NCI-H1694 (cell line): ENCODE data around the gene TSGA10.
A peak's percentile ranks its signal among the peaks of the same experiment; 100 is the strongest.
"Not testable (repeated sequence)": the region's sequence is repeated elsewhere in the genome, so short reads cannot be mapped to it uniquely, and the experiment has no call there.

Experiments
- DNase-seq: peaks from one replicate; lab custom pipeline; 2025; lab: John Stamatoyannopoulos, UW

TSGA10 gene

GRCh38 chr2:99154643-99155536 lies at the start of gene TSGA10, which contains the start of gene LIPT1:
TSS of gene TSGA10 (minus strand) at chr2:99154942. CDS start at chr2:99109439, 45,503 bp downstream.
TSS of gene LIPT1 (plus strand) at chr2:99154967. CDS start at chr2:99161958, 6,991 bp downstream.
- DNase-seq: peak; percentile 84

DNA sequence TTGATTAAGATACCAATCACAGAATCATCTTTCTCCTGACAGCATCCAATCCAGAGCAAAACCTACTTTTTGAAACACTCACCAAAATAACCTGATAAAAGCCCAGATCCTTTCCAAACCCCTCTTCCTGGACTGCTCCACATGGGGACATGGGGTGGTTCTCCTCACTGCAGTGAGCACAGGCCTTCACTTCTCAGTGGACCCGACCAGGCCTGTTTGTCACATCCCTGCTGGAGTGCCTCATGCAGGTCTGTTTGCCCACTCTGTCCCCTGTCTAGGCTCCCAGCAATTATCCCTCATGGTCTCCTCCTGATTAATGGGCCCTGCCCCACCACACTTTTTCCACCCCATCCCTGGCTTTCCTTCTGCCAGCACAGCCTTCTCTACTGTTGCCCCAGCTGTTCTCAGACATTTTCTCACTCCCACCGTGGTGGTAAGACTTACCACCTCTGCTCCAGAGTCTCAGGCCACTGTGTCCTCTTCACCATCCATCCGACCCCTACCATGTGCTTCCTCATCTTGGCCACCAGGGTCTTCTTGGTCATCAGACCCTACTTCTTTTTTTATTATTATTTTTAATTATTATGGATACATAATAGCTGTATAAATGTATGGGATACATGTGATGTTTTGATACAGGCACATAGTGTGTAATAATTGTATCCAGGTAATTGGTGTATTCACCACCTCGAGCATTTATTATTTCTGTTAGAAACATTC lies 47.4 kb upstream of the TSGA10 start:
- no peak for DNase-seq

DNA sequence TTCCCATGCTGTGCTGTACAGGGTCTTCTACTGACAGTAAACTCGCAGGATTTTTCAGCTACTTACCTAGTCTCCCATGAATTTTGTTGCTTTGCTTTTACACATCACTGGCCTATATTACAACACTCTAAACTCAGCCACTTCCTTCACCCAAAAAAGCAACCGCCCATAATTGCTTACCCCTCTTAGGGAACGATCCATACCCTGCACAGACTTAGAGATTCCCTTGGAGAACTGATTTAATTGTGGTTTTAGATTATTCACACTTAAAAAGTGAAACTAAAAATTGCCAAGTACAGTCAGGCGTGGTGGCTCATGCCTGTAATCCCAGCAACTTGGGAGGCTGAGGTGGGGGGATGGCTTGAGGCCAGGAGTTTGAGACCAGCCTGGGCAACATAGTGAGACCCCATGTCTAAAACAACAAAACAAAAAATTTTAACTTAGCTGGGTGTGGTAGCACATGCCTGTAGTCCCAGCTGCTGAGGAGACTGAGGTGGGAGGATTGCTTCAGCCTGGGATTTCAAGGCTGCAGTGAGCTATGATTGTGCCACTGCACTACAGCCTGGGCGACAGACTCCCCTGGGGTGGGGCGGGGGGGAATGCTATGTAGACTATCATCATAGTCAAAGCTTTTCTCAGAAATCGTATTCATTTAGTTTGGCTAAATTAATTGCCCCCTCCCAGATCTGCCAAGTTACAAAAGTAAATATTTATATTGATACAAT lies 45.5 kb upstream of the TSGA10 start:
- no peak for DNase-seq

GRCh38 chr2:99198103-99198841 lies 43.5 kb upstream of the TSGA10 start:
- DNase-seq: no peak

GRCh38 chr2:99192364-99192763 lies 37.6 kb upstream of the TSGA10 start:
- DNase-seq: not testable (repeated sequence)

GRCh38 chr2:99190548-99190947 lies 35.8 kb upstream of the TSGA10 start:
- no peak for DNase-seq

DNA sequence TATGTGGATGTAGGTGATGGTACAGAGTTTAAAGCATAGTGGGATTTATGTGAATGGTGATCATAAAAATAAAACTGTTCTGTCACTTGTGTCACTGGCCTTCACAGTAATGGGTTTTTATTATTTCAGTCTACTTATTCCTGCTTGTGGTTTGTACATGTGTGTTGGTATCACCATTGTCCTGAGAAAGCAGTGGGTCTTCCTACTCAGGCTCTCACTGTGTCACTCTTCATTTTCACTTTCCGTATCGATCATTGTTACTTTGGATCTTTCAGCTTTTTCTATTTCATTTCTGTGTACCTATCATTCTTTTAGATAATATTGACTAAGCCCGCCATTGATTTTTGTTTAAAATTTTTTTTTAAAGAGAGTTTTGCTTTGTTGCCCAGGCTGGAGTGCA lies 33.6 kb upstream of the TSGA10 start:
- DNase-seq: no peak

DNA sequence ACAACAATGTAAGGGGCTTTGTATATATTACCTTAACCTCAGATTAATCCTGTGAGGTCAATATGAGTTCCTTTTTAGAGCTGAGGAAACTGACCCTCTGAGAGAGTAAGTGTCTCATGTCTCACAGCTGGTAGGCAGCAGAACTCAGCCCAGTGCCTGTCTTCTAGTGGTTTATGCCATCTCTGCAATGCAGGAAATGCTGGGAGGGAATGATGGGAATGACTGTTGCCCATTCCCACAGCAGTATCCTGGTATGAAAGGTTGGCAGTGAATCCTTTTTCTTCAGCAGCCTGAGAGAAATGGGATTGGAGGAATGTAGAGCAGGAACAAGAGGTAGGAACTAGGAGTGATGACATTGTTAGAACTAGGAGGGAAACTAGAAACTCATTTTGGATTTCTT lies 32.3 kb upstream of the TSGA10 start:
- no peak for DNase-seq

DNA sequence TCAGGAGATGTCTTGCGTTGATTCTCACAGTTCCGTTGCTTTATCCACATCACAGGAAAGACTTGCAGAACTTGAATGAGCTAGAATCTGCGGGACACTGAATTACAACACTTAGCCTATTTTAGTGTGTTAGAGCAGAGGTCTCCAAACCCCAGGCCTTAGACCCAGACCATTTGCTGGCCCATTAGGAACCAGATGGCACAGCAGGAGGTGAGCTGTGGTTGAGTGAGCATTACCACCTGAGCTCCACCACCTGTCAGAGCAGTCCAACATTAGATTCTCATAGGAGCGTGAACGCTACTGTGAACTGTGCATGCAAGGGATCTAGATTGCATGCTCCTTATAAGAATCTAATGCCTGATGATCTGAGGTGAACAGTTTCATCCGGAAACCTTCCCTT lies 30.1 kb upstream of the TSGA10 start:
- no peak for DNase-seq

DNA sequence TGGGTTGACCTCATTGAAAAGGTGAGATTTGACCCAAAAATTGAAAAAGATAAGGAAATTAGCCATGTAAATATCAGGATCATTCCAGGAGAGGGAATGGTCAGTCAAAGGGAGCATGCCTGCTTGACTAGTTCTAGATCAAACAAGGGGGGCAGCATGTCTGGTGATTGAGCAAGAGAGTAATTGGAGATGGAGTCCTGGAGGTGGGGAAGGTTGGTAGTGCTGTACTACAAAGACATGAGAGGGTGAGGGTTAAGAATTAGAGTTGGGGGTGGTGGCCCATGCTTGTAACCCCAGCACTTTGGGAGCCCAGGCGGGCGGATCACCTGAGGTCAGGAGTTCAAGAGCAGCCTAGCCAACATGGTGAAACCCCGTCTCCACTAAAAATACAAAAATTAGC lies 28.3 kb upstream of the TSGA10 start:
- no peak for DNase-seq

- no peak for DNase-seq
Measured at GRCh38 chr2:99181624-99182000, 26.9 kb upstream of the TSGA10 start.

- DNase-seq: peak; percentile 97
Measured at GRCh38 chr2:99180755-99181623, 26.2 kb upstream of the TSGA10 start, which contains the start of the genes MITD1 and MRPL30. TSS of gene MITD1 (minus strand) at chr2:99181058. CDS start at chr2:99180981, 77 bp downstream. TSS of gene MRPL30 (plus strand) at chr2:99181184. CDS start at chr2:99186204, 5,020 bp downstream.

DNA sequence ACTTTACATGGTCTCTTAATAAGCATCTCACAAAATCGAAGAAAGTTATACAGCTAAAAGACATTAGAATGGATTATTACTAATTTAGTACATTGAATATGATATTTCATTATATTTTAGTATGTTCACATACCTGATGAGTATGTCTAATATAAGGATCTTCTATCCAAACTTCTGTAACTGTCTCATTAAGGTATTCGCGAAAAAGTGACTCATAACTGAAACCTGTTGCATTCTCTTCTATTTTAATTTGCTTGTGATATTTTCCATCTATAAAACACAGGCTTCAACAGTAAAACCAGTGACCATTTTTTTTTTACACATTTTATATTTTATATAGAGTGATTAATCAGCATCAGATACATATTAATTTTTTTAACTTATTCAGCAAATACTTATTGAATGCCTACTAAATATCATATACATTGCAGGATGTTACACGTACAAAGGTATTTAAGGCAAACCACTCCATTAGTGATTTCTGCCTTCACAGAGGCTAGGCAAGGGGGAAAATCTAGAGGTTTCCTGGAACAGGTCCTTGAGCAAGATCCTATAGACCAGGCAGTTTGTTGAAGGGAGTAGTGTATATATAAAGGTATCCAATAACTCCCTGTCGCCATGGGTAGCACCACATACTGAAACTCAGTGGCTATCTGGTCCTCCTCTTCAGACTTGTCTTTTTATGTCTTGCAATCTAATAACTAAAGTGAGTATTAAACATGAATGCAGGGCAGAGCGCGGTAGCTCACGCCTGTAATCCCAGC lies 16.8 kb upstream of the TSGA10 start:
- no peak for DNase-seq

DNA sequence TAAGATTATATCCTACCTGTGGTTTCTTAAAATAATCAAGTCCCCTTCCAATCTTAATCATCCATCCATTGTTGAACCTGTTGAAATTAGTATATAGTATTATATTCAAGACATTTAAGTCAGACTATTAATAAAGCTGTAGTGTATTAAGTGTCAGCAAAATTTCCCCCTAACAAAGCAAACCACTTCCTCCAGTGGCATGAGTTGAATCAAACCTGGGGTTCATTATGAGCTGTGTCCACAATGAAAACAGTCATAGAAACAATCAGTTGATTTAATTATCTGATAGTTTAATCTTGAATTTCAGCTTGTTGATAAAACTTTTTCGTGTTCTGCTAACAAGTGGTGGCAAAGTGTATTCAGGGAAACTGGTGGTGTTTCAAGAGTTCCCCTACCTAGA lies 14.8 kb upstream of the TSGA10 start:
- DNase-seq: no peak

DNA sequence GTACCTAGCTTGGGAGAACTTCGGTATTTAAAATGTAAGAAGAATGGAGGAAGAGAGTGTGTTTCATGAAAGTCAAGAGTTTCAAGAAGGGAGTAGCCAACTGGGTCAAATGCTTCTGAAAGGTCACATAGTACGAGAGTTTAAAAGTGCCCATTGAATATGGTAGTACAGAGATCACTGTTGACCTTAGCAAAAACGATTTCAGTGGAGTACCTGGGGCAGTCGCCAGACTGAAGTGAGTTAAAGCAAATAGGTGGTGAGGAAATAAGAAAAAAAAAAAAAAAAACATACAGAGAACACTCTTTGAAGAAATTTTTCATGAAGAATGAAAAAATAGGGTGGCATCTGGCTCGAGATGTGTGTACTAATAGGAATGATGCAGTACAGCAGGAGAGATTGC lies 11.5 kb upstream of the TSGA10 start:
- DNase-seq: no peak

GRCh38 chr2:99159594-99159993 lies 4.9 kb upstream of the TSGA10 start:
- no peak for DNase-seq

DNA sequence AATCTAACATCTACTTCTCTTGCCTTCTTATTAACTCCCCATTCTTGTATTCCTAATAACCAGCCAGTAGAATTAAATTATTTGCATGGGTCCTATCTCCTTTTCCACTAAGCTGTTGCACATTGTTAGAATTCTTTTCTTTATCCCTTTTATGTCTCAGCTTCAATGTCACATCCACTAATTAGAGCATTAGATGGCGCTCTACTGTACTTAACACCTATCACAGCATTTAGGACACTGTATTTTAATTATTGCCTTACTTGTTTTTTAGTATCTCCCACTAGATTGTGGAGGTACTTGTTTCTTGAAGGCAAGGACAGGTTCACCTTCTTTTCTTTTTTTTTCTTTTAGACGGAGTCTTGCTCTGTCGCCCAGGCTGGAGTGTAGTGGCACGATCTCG lies 3.9 kb upstream of the TSGA10 start:
- DNase-seq: no peak

DNA sequence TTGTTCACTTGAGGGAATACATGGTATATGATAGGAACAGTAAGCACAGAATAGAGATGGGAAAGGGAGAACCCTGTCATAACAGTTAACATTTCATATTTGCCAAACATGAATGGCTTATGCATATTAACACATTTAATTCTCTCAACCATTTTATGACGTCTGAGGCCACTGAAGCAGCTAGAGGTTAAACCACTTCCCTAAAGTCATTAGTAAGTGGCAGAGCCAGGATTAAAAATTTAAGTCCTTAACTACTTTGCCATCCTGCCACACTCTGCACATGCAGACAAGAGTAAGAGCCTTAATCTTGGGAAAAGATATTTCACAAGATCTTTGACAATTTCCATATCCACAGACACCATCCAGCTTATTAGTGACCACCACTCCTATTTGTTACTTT lies 2.1 kb upstream of the TSGA10 start:
- no peak for DNase-seq

DNA sequence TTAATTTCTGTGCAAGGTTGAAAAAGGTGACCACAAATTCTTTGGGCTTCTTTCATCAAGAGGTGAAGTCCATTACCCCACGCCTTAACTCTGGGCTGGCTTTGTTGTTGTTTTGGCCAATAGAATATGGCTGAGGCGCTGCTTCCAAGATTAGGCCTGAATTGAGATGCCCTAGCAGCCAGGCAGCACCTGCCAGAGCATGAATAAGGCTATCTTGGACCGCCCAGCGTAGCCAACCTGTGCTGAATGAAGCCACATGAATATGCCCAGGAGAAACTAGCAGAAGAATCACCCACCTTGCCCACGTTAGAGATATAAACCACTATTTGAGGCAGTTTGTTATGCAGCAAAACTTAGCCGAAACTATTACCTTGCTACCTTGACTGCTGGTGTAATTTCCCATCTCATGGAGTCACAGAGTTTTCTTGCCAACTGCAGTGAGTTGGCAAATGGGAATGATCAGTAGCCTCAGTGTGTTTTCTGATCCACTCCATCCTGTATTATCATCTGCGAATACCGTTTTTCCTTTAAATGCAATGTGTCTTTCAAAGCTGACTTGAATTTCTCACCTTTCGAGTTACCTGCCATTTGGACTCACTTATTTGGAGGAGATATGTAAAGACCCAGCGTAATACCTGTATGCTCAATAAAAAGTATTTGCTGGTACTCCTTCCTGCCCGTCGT lies 679 bp downstream of the TSGA10 start:
- DNase-seq: no peak
